Smooth muscle cell (in vitro differentiated cells): ENCODE data around the gene PPFIA4. TPM values are rescaled to one million over a fixed set of nuclear protein-coding genes. Genes with fewer than 3 reads are reported as not detected.

ENCODE experiments used
- DNase-seq: peaks from one replicate; lab custom pipeline; 2025; ENCODE audit not compliant: unreplicated experiment; lab: John Stamatoyannopoulos, UW
- H2AFZ ChIP-seq: fragments of 200-600 bp; sonication (generic); 2 replicates; pipeline ENCODE4 v1.6.0; 2016; ENCODE audit warnings: antibody characterized with exemption, low read depth, mild to moderate bottlenecking
- H3F3A ChIP-seq: fragments of 200-600 bp; sonication (generic); 2 replicates; pipeline ENCODE4 v1.6.0; 2017; ENCODE audit warnings: antibody characterized with exemption, low read depth
- H3K27ac ChIP-seq: fragments of 200-600 bp; sonication (generic); 2 replicates; pipeline ENCODE4 v1.5.1; 2016; ENCODE audit warnings: low read depth, mild to moderate bottlenecking
- H3K27me3 ChIP-seq: fragments of 200-600 bp; sonication (generic); 2 replicates; pipeline ENCODE4 v1.6.1; 2016; ENCODE audit warnings: low read depth, mild to moderate bottlenecking
- H3K36me3 ChIP-seq: fragments of 200-600 bp; sonication (generic); 2 replicates; pipeline ENCODE4 v1.5.1; 2016; ENCODE audit warnings: low read depth
- H3K4me1 ChIP-seq: fragments of 200-600 bp; sonication (generic); 2 replicates; pipeline ENCODE4 v1.5.1; 2016; ENCODE audit warnings: low read depth
- H3K4me2 ChIP-seq: fragments of 200-600 bp; sonication (generic); 2 replicates; pipeline ENCODE4 v1.6.0; 2016; ENCODE audit warnings: mild to moderate bottlenecking
- H3K4me3 ChIP-seq: fragments of 200-600 bp; sonication (generic); 2 replicates; pipeline ENCODE4 v1.5.1; 2016; ENCODE audit warnings: mild to moderate bottlenecking
- H3K79me2 ChIP-seq: fragments of 200-600 bp; sonication (generic); 2 replicates; pipeline ENCODE4 v1.6.0; 2016; ENCODE audit warnings: low read depth, mild to moderate bottlenecking
- H3K9ac ChIP-seq: fragments of 200-600 bp; sonication (generic); 2 replicates; pipeline ENCODE4 v1.6.0; 2016; ENCODE audit warnings: low read depth
- H3K9me3 ChIP-seq: fragments of 200-600 bp; sonication (generic); replicated peaks from 2 replicates; pipeline ENCODE4 v1.5.1; 2016; ENCODE audit warnings: low read depth
- H4K20me1 ChIP-seq: fragments of 200-600 bp; sonication (generic); 2 replicates; pipeline ENCODE4 v1.6.0; 2016; ENCODE audit warnings: low read depth
- CTCF ChIP-seq: fragments of 200-600 bp; sonication (generic); IDR thresholded peaks from 2 replicates; pipeline ENCODE4 v1.5.1; 2017; ENCODE audit warnings: borderline replicate concordance, mild to moderate bottlenecking, antibody characterized with exemption; ENCODE audit not compliant: insufficient read depth, poor library complexity, severe bottlenecking
- WGBS: methylation state at CpG from one replicate; pipeline ENCODE4 v1.1.7; 2016; ENCODE audit warnings: low lambda C conversion rate; 5-methylcytosine and 5-hydroxymethylcytosine counted together
- polyA plus RNA-seq: library from polyadenylated mRNA; unstranded; fragments of >200 nt; fragmentation: Nextera tagmentation; extraction: Ambion mirVana; gene quantifications from 2 replicates; pipeline ENCODE4 v1.2.1, GENCODE V29; 2016
- total RNA-seq: library from RNA; depleted of rRNA; stranded (reverse); fragments of >200 nt; gene quantifications from 2 replicates; pipeline ENCODE4 v1.2.3, GENCODE V29; 2014

PPFIA4 gene
- total and polyA plus RNA-seq, 2 experiments from 2014 or later = 6.5 to 10.8 TPM

GRCh38 chr1:203121186-203122015 is 95.1 kb downstream of the PPFIA4 start:
- Histone ChIP-seq H3K27ac (no peak overlapping the region), H2AFZ (no peak overlapping the region), H3K27me3 (peaks cover 12% of the 10 kb centered on the region), H3F3A (no peaks in the 10 kb centered on the region), H3K4me1 (peaks cover 4% of the 10 kb centered on the region), H3K4me3 (no peak overlapping the region), H4K20me1 (no peaks in the 10 kb centered on the region), H3K36me3 (no peaks in the 10 kb centered on the region), H3K79me2 (no peaks in the 10 kb centered on the region), H3K9me3 (no peaks in the 10 kb centered on the region), H3K4me2 (no peak overlapping the region), H3K9ac (no peak overlapping the region)
- 86% methylated on average over 11 of the region's 11 CpGs for WGBS
- TF ChIP-seq CTCF = no peak
- no peak for DNase-seq

GRCh38 chr1:203122159-203122558 is 95.9 kb downstream of the PPFIA4 start:
- no peak for TF ChIP-seq CTCF
- Histone ChIP-seq H3K36me3 (no peaks in the 10 kb centered on the region), H2AFZ (no peak overlapping the region), H3K4me3 (no peak overlapping the region), H3K27me3 (peaks cover 6% of the 10 kb centered on the region), H3F3A (no peaks in the 10 kb centered on the region), H3K9me3 (no peaks in the 10 kb centered on the region), H4K20me1 (no peaks in the 10 kb centered on the region), H3K4me2 (no peak overlapping the region), H3K4me1 (peaks cover 12% of the 10 kb centered on the region), H3K27ac (no peak overlapping the region), H3K9ac (no peak overlapping the region), H3K79me2 (no peaks in the 10 kb centered on the region)
- DNase-seq = no peak
- 95% methylated on average over 2 of the region's 2 CpGs for WGBS

GRCh38 chr1:203124011-203124410 is 97.7 kb downstream of the PPFIA4 start:
- no peaks in the 10 kb centered on the region for H3K79me2 ChIP-seq
- peaks cover 26% of the 10 kb centered on the region for H3K4me1 ChIP-seq
- WGBS = 75% methylated on average over 5 of the region's 5 CpGs
- H3F3A ChIP-seq = no peaks in the 10 kb centered on the region
- H2AFZ ChIP-seq = no peak overlapping the region
- no peaks in the 10 kb centered on the region for H3K9me3 ChIP-seq
- no peak overlapping the region for H3K4me2 ChIP-seq
- no peaks in the 10 kb centered on the region for H3K36me3 ChIP-seq
- TF ChIP-seq CTCF = no peak
- no peak overlapping the region for H3K27ac ChIP-seq
- no peak overlapping the region for H3K4me3 ChIP-seq
- DNase-seq = no peak
- no peaks in the 10 kb centered on the region for H3K27me3 ChIP-seq
- H3K9ac ChIP-seq = no peak overlapping the region
- peaks cover 8% of the 10 kb centered on the region for H4K20me1 ChIP-seq
